ENCODE results near the gene AGBL3.

AGBL3 gene

GRCh38 chr7:134945691-134946090 is 40.6 kb upstream of the AGBL3 start:
- Histone ChIP-seq H3K4me1 (ENCODE audit: control insufficient read depth, insufficient read depth, low read length) (no peaks in the 10 kb centered on the region), H3K36me3 (ENCODE audit: control insufficient read depth, insufficient read depth, low read length) (peaks cover 4% of the 10 kb centered on the region; the same call in 1 of the 2 replicates), H3K9me3 (ENCODE audit: control insufficient read depth, insufficient read depth, low read length) (no peaks in the 10 kb centered on the region), H3K27ac (ENCODE audit: low read length) (no peak overlapping the region), H3K4me3 (ENCODE audit: low read length) (no peak overlapping the region), H3K27me3 (ENCODE audit: control insufficient read depth, insufficient read depth, low read length) (no peaks in the 10 kb centered on the region)
- WGBS (ENCODE audit: insufficient coverage, insufficient read length): no CpG with 5 or more reads among the region's 3 CpGs
- DNase-seq (ENCODE audit: low read depth, low spot score): no peak

- WGBS (ENCODE audit: insufficient coverage, insufficient read length): no CpG with 5 or more reads among the region's 2 CpGs
- peaks cover 4% of the 10 kb centered on the region; the same call in 1 of the 2 replicates for H3K36me3 ChIP-seq (ENCODE audit: control insufficient read depth, insufficient read depth, low read length)
- H3K27ac ChIP-seq (ENCODE audit: low read length): no peak overlapping the region
- no peak overlapping the region for H3K4me3 ChIP-seq (ENCODE audit: low read length)
- no peaks in the 10 kb centered on the region for H3K4me1 ChIP-seq (ENCODE audit: control insufficient read depth, insufficient read depth, low read length)
- H3K9me3 ChIP-seq (ENCODE audit: control insufficient read depth, insufficient read depth, low read length): no peaks in the 10 kb centered on the region
- no peaks in the 10 kb centered on the region for H3K27me3 ChIP-seq (ENCODE audit: control insufficient read depth, insufficient read depth, low read length)
- DNase-seq (ENCODE audit: low read depth, low spot score): no peak
Measured at GRCh38 chr7:134946260-134946659, 40.0 kb upstream of the AGBL3 start.

GRCh38 chr7:134947329-134947728 is 39.0 kb upstream of the AGBL3 start:
- H3K27ac ChIP-seq (ENCODE audit: low read length): no peak overlapping the region
- H3K36me3 ChIP-seq (ENCODE audit: control insufficient read depth, insufficient read depth, low read length): peaks cover 4% of the 10 kb centered on the region; the same call in 1 of the 2 replicates

DNA sequence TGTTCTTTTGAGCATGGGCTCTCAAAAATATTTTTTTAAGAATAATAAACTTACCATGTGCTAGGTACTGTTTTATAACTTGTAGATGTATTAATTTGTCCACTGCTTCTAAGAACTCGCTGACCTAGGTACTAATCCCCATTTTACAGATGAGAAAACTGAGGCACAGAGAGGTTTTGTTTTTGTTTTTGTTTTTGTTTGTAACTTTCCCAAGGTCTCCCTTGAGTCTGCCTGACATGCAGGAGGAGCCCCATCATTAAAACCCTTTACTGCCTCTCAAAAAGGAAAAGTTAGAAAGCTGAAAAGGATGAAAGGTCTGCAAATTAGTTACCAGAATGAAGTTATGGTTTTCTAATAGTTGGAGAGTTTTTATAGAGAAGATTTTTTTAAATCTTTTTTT is 38.5 kb upstream of the AGBL3 start:
- no peaks in the 10 kb centered on the region for H3K4me1 ChIP-seq (ENCODE audit: control insufficient read depth, insufficient read depth, low read length)
- no peak overlapping the region for H3K27ac ChIP-seq (ENCODE audit: low read length)
- no peaks in the 10 kb centered on the region for H3K27me3 ChIP-seq (ENCODE audit: control insufficient read depth, insufficient read depth, low read length)
- peaks cover 4% of the 10 kb centered on the region; the same call in 1 of the 2 replicates for H3K36me3 ChIP-seq (ENCODE audit: control insufficient read depth, insufficient read depth, low read length)
- DNase-seq (ENCODE audit: low read depth, low spot score): no peak
- no peaks in the 10 kb centered on the region for H3K9me3 ChIP-seq (ENCODE audit: control insufficient read depth, insufficient read depth, low read length)
- H3K4me3 ChIP-seq (ENCODE audit: low read length): no peak overlapping the region
- no CpG with 5 or more reads among the region's 1 CpG for WGBS (ENCODE audit: insufficient coverage, insufficient read length)

More at GRCh38 chr7:134947329-134947728, 39.0 kb upstream of the AGBL3 start:
- DNase-seq (ENCODE audit: low read depth, low spot score): no peak
- Histone ChIP-seq H3K9me3 (ENCODE audit: control insufficient read depth, insufficient read depth, low read length) (no peaks in the 10 kb centered on the region), H3K27me3 (ENCODE audit: control insufficient read depth, insufficient read depth, low read length) (no peaks in the 10 kb centered on the region), H3K4me1 (ENCODE audit: control insufficient read depth, insufficient read depth, low read length) (no peaks in the 10 kb centered on the region), H3K4me3 (ENCODE audit: low read length) (no peak overlapping the region)
- no CpG with 5 or more reads among the region's 17 CpGs for WGBS (ENCODE audit: insufficient coverage, insufficient read length)

- no peak overlapping the region for H3K4me3 ChIP-seq (ENCODE audit: low read length)
- WGBS (ENCODE audit: insufficient coverage, insufficient read length): no CpG with 5 or more reads among the region's 4 CpGs
- H3K36me3 ChIP-seq (ENCODE audit: control insufficient read depth, insufficient read depth, low read length): peaks cover 4% of the 10 kb centered on the region; the same call in 1 of the 2 replicates
- no peak overlapping the region for H3K27ac ChIP-seq (ENCODE audit: low read length)
- no peaks in the 10 kb centered on the region for H3K27me3 ChIP-seq (ENCODE audit: control insufficient read depth, insufficient read depth, low read length)
- no peaks in the 10 kb centered on the region for H3K4me1 ChIP-seq (ENCODE audit: control insufficient read depth, insufficient read depth, low read length)
- no peaks in the 10 kb centered on the region for H3K9me3 ChIP-seq (ENCODE audit: control insufficient read depth, insufficient read depth, low read length)
- DNase-seq (ENCODE audit: low read depth, low spot score): no peak
Measured at GRCh38 chr7:134948246-134948645, 38.1 kb upstream of the AGBL3 start.

DNA sequence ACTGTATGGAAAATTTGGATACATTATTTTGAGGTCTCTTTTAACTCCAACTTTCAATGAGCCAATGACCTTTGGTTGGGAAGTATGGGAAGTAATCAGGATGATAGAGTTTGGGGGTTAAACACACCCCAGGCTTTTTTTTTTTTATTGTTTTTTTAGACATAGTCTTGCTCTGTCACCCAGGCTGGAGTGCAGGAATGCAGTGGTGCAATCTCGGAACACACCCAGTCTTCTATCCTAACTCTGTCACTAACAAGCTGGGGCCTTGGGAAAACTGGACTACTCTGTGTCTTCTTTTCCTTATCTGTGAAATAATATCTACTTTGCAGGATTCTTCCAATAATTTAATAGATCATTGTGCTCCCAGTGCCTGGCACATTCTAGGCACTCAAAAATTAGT is 37.6 kb upstream of the AGBL3 start:
- no CpG with 5 or more reads among the region's 1 CpG for WGBS (ENCODE audit: insufficient coverage, insufficient read length)
- H3K4me1 ChIP-seq (ENCODE audit: control insufficient read depth, insufficient read depth, low read length): no peaks in the 10 kb centered on the region
- peaks cover 4% of the 10 kb centered on the region; the same call in 1 of the 2 replicates for H3K36me3 ChIP-seq (ENCODE audit: control insufficient read depth, insufficient read depth, low read length)
- no peaks in the 10 kb centered on the region for H3K27me3 ChIP-seq (ENCODE audit: control insufficient read depth, insufficient read depth, low read length)
- no peak for DNase-seq (ENCODE audit: low read depth, low spot score)
- no peaks in the 10 kb centered on the region for H3K9me3 ChIP-seq (ENCODE audit: control insufficient read depth, insufficient read depth, low read length)
- no peak overlapping the region for H3K4me3 ChIP-seq (ENCODE audit: low read length)
- H3K27ac ChIP-seq (ENCODE audit: low read length): no peak overlapping the region

GRCh38 chr7:134949171-134949570 is 37.1 kb upstream of the AGBL3 start:
- WGBS (ENCODE audit: insufficient coverage, insufficient read length): no CpG with 5 or more reads among the region's 3 CpGs
- peaks cover 4% of the 10 kb centered on the region; the same call in 1 of the 2 replicates for H3K36me3 ChIP-seq (ENCODE audit: control insufficient read depth, insufficient read depth, low read length)
- no peak overlapping the region for H3K4me3 ChIP-seq (ENCODE audit: low read length)
- DNase-seq (ENCODE audit: low read depth, low spot score): no peak
- H3K27ac ChIP-seq (ENCODE audit: low read length): no peak overlapping the region
- H3K9me3 ChIP-seq (ENCODE audit: control insufficient read depth, insufficient read depth, low read length): no peaks in the 10 kb centered on the region
- H3K4me1 ChIP-seq (ENCODE audit: control insufficient read depth, insufficient read depth, low read length): no peaks in the 10 kb centered on the region
- no peaks in the 10 kb centered on the region for H3K27me3 ChIP-seq (ENCODE audit: control insufficient read depth, insufficient read depth, low read length)

DNA sequence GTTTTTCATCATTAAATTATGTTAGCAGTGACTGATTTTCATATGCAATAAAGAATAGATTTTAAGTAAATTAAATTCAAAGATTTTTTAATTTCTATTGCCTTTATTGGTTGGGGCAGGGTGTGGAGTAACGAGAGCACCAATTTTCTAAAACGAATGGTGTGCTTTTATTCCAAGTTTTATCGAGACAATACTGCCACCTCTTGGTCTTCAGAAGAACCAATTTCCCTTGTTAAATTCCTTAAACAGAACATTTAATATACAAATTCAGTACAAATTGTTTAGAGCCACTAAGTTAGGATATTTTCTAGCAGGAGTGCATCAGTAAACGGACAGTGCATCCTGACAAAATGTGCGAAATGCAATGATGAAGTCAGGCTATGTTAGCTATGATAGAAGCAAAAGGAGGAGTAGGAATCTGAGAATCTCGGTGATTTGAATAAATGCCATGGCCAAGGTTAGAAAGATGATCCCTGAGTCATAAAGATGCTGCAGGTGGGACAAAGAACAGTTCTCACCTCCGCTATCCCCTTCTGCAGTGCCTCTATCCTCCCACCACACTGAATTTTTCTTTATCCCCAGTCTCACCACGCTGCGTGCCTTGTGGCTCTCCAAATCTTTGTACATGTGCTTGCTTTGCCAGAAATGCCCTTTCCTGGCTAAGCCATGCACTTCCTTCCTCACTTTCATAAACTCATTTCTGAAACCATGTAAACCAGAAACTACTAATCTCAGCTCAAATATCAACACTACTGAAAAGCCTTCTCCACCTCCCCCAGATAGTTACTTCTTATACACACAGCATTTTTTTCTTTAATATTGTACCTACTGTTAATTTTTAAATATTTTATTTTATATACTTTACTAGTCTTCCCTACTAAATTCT is 31.9 kb upstream of the AGBL3 start:
- Histone ChIP-seq H3K36me3 (ENCODE audit: control insufficient read depth, insufficient read depth, low read length) (peaks cover 4% of the 10 kb centered on the region; the same call in 1 of the 2 replicates), H3K27ac (ENCODE audit: low read length) (no peak overlapping the region), H3K9me3 (ENCODE audit: control insufficient read depth, insufficient read depth, low read length) (no peaks in the 10 kb centered on the region), H3K4me3 (ENCODE audit: low read length) (no peak overlapping the region), H3K27me3 (ENCODE audit: control insufficient read depth, insufficient read depth, low read length) (no peaks in the 10 kb centered on the region), H3K4me1 (ENCODE audit: control insufficient read depth, insufficient read depth, low read length) (no peaks in the 10 kb centered on the region)
- no CpG with 5 or more reads among the region's 9 CpGs for WGBS (ENCODE audit: insufficient coverage, insufficient read length)
- no peak for DNase-seq (ENCODE audit: low read depth, low spot score)

- WGBS (ENCODE audit: insufficient coverage, insufficient read length): 100% methylated on average over 1 of the region's 3 CpGs
- Histone ChIP-seq H3K27me3 (ENCODE audit: control insufficient read depth, insufficient read depth, low read length) (no peaks in the 10 kb centered on the region), H3K4me3 (ENCODE audit: low read length) (no peak overlapping the region), H3K36me3 (ENCODE audit: control insufficient read depth, insufficient read depth, low read length) (peaks cover 5% of the 10 kb centered on the region; the same call in 1 of the 2 replicates), H3K27ac (ENCODE audit: low read length) (no peak overlapping the region), H3K4me1 (ENCODE audit: control insufficient read depth, insufficient read depth, low read length) (no peaks in the 10 kb centered on the region), H3K9me3 (ENCODE audit: control insufficient read depth, insufficient read depth, low read length) (no peaks in the 10 kb centered on the region)
- no peak for DNase-seq (ENCODE audit: low read depth, low spot score)
Measured at GRCh38 chr7:134957005-134957404, 29.3 kb upstream of the AGBL3 start.

DNA sequence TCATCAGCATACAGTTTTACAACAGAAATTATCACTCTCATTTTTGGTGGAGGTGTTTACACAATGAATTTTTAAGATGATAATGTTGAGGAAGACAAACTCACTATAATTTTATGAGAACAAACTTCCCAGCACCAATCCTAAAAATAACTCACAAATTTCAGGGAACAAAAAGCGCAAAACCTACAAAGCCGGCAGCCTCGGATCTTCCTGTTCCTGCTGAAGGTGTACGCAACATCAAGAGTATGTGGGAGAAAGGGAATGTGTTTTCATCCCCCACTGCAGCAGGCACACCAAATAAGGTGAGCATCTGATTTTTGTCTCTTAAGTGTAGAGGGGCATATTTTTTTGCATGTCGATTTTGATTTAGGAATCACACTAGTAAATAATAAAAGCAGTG is 26.5 kb upstream of the AGBL3 start:
- DNase-seq (ENCODE audit: low read depth, low spot score): no peak
- H3K36me3 ChIP-seq (ENCODE audit: control insufficient read depth, insufficient read depth, low read length): peaks cover 5% of the 10 kb centered on the region; the same call in 1 of the 2 replicates
- WGBS (ENCODE audit: insufficient coverage, insufficient read length): no CpG with 5 or more reads among the region's 5 CpGs

More for the DNA sequence above, 26.5 kb upstream of the AGBL3 start:
- no peak overlapping the region for H3K27ac ChIP-seq (ENCODE audit: low read length)
- no peak overlapping the region for H3K4me3 ChIP-seq (ENCODE audit: low read length)
- H3K27me3 ChIP-seq (ENCODE audit: control insufficient read depth, insufficient read depth, low read length): no peaks in the 10 kb centered on the region
- H3K9me3 ChIP-seq (ENCODE audit: control insufficient read depth, insufficient read depth, low read length): no peaks in the 10 kb centered on the region
- no peaks in the 10 kb centered on the region for H3K4me1 ChIP-seq (ENCODE audit: control insufficient read depth, insufficient read depth, low read length)

Measured in iPS DF 6.9 (cell line).